ENCODE data around the gene BTNL2. TPM values are rescaled to one million over a fixed set of nuclear protein-coding genes. Genes with fewer than 3 reads are reported as not detected.
A peak's percentile ranks its signal among the peaks of the same experiment; 100 is the strongest.
"Not testable (repeated sequence)": the region's sequence is repeated elsewhere in the genome, so short reads cannot be mapped to it uniquely, and the experiment has no call there.

BTNL2 gene
- total and polyA plus RNA-seq, 9 of the 15 experiments (the other 6 are each of a cell fraction or from before 2014, with no cell fraction given), result not detected

- TF ChIP-seq ZNF146 (CRISPR knock-in tag; IDR thresholded peaks at IDR 0.05; ENCODE audit: unreplicated experiment) (peak; percentile 91), RBM25 (IDR thresholded peaks at IDR 0.05; ENCODE audit: low read depth, low read length, severe bottlenecking) (peak; percentile 53)
- H3K4me3 ChIP-seq; H3K9me3 ChIP-seq (replicated peaks; ENCODE audit: control insufficient read depth, insufficient read depth, low read depth, low read length); FAIRE-seq; H3K27me3 ChIP-seq (ENCODE audit: control insufficient read depth in 2 of 2, insufficient read depth in 2 of 2, low read length in 2 of 2); H4K20me1 ChIP-seq (replicated peaks; ENCODE audit: control insufficient read depth, insufficient read depth, low read length); H3K79me2 ChIP-seq (ENCODE audit: control insufficient read depth, insufficient read depth, low read length); H2AFZ ChIP-seq (ENCODE audit: low read depth, low read length); H3K27ac ChIP-seq (ENCODE audit: extremely low read depth, low read depth, low read length); DNase-seq (ENCODE audit: extremely low read depth in 1 of 4, low spot score in 3 of 4); in situ Hi-C loops (cut with MboI); H3K4me2 ChIP-seq (ENCODE audit: insufficient read depth, low read length); H3K4me1 ChIP-seq (replicated peaks in 1 of 2; ENCODE audit: control insufficient read depth in 2 of 2, insufficient read depth in 2 of 2, low read length in 2 of 2); ATAC-seq; BruUV-seq (replicated peaks); H3K9me1 ChIP-seq (ENCODE audit: control insufficient read depth, insufficient read depth, low read length); H3K9ac ChIP-seq (ENCODE audit: insufficient read depth in 1 of 2, low read depth in 2 of 2, low read length in 2 of 2); H3K36me3 ChIP-seq (ENCODE audit: control insufficient read depth, insufficient read depth, low read length): not testable (repeated sequence)
- intact Hi-C loops (cut with micrococcal nuclease), result loop anchor here (5.0 kb wide), 1 partner anchor 268 kb away; no protein-coding TSS in a partner anchor
- ChIA-PET POLR2A (interaction anchor here (1.2 kb wide), 1 partner anchor 13 kb away, joined by 3 read pairs; no protein-coding TSS in a partner anchor), CTCF (ENCODE audit: low intra/inter-chr PET ratio) (interaction anchor here (0.9 kb wide), 1 partner anchor 434 kb away, joined by 3 read pairs; no protein-coding TSS in a partner anchor)
- WGBS (ENCODE audit: insufficient coverage, low coverage, missing lambda C conversion rate), result 0% methylated on average over 1 of the region's 1 CpG
Measured at GRCh38 chr6:32433950-32434349, 27.0 kb upstream of the BTNL2 start.

GRCh38 chr6:32432050-32432450 is 25.1 kb upstream of the BTNL2 start:
- H3K9me1 ChIP-seq (ENCODE audit: control insufficient read depth, insufficient read depth, low read length), result no peaks in the 10 kb centered on the region
- intact Hi-C loops (cut with micrococcal nuclease) (loop anchor here (5.0 kb wide), 1 partner anchor 270 kb away; no protein-coding TSS in a partner anchor), in situ Hi-C loops (cut with MboI) (no loop called here)
- ChIA-PET POLR2A (no interaction called here), CTCF (ENCODE audit: low intra/inter-chr PET ratio) (interaction anchor here (0.8 to 1.9 kb wide), 8 partner anchors 11 to 552 kb away, joined by 3 to 12 read pairs (median 6); no protein-coding TSS in a partner anchor)
- H4K20me1 ChIP-seq (replicated peaks; ENCODE audit: control insufficient read depth, insufficient read depth, low read length), result no peaks in the 10 kb centered on the region
- peak; percentile 66 for FAIRE-seq
- no peaks in the 10 kb centered on the region for H3K79me2 ChIP-seq (ENCODE audit: control insufficient read depth, insufficient read depth, low read length)
- no peak overlapping the region for H2AFZ ChIP-seq (ENCODE audit: low read depth, low read length)
- peak in 2 of 4 experiments; percentile 22 to 29 for DNase-seq (ENCODE audit: extremely low read depth in 1 of 4, low spot score in 3 of 4)
- H3K4me3 ChIP-seq, result no peak overlapping the region
- no peak overlapping the region for H3K4me2 ChIP-seq (ENCODE audit: insufficient read depth, low read length)
- H3K9ac ChIP-seq (ENCODE audit: insufficient read depth in 1 of 2, low read depth in 2 of 2, low read length in 2 of 2), result no peak overlapping the region
- H3K9me3 ChIP-seq (replicated peaks; ENCODE audit: control insufficient read depth, insufficient read depth, low read depth, low read length), result no peaks in the 10 kb centered on the region
- BruUV-seq (replicated peaks), result no TSS peak
- 0% methylated on average over 1 of the region's 1 CpG for WGBS (ENCODE audit: insufficient coverage, low coverage, missing lambda C conversion rate)
- H3K27ac ChIP-seq (ENCODE audit: extremely low read depth, low read depth, low read length), result no peak overlapping the region
- no peak for ATAC-seq
- H3K4me1 ChIP-seq (replicated peaks in 1 of 2; ENCODE audit: control insufficient read depth in 2 of 2, insufficient read depth in 2 of 2, low read length in 2 of 2), result no peaks in the 10 kb centered on the region
- no peaks in the 10 kb centered on the region for H3K36me3 ChIP-seq (ENCODE audit: control insufficient read depth, insufficient read depth, low read length)
- no peaks in the 10 kb centered on the region for H3K27me3 ChIP-seq (ENCODE audit: control insufficient read depth in 2 of 2, insufficient read depth in 2 of 2, low read length in 2 of 2)
- TF ChIP-seq CEBPG (CRISPR knock-in tag; IDR thresholded peaks at IDR 0.05), result no peak
- TF ChIP-seq CEBPG (tag; conservative IDR thresholded peaks at IDR 0.05 in 1 of 2, IDR thresholded peaks at IDR 0.05 in 1 of 2), result no peak
- no peak for TF ChIP-seq NR1H2 (CRISPR knock-in tag; IDR thresholded peaks at IDR 0.05)
- TF ChIP-seq DEAF1 (CRISPR knock-in tag; IDR thresholded peaks at IDR 0.05), result peak; percentile 67; the same call in 1 of the 2 replicates
- TF ChIP-seq RAD21 (CRISPR knock-in tag; conservative IDR thresholded peaks at IDR 0.05 in 1 of 2, IDR thresholded peaks at IDR 0.05 in 1 of 2), result peak; percentile 81 to 82
- 0 out of 2 replicates have a peak, but pooled peaks have one; percentile 29 for TF ChIP-seq SMC3 (conservative IDR thresholded peaks at IDR 0.05; ENCODE audit: insufficient read depth, low read depth, low read length)
